ENCODE data around the gene FIZ1.

Gene FIZ1
- total RNA-seq, result 13.7 to 14.0 reads per million in 2 donors

GRCh38 chr19:55599468-55599841, at the start of gene FIZ1:
TSS of gene FIZ1 (minus strand) at chr19:55599517. CDS start at chr19:55597865, 1,652 bp downstream.
- peak; percentile 74 for DNase-seq

GRCh38 chr19:55648585-55649267, 49.4 kb upstream of the FIZ1 start:
- no peak for DNase-seq

- peak; percentile 27 for DNase-seq
Observed at GRCh38 chr19:55647732-55648584, 48.6 kb upstream of the FIZ1 start, which contains the start of gene CCDC106. TSS of gene CCDC106 (plus strand) at chr19:55648212. CDS start at chr19:55649047, 835 bp downstream.

- no peak for DNase-seq
Observed at GRCh38 chr19:55646889-55647731, 47.8 kb upstream of the FIZ1 start.

- no peak for DNase-seq
Observed at GRCh38 chr19:55645512-55645881, 46.2 kb upstream of the FIZ1 start.

- DNase-seq, result no peak
Observed at GRCh38 chr19:55644842-55645511, 45.7 kb upstream of the FIZ1 start.

- no peak for DNase-seq
Observed at GRCh38 chr19:55644191-55644833, 45.0 kb upstream of the FIZ1 start.

- no peak for DNase-seq
Observed at GRCh38 chr19:55643887-55644176, 44.5 kb upstream of the FIZ1 start.

- DNase-seq, result peak; percentile 54
Observed at GRCh38 chr19:55643003-55643886, 43.9 kb upstream of the FIZ1 start, which contains the start of gene ZNF581. TSS of gene ZNF581 (plus strand) at chr19:55643649. CDS start at chr19:55644572, 923 bp downstream.

- DNase-seq, result no peak
Observed at GRCh38 chr19:55642153-55643002, 43.1 kb upstream of the FIZ1 start.

- DNase-seq, result no peak
Observed at GRCh38 chr19:55641426-55642152, 42.3 kb upstream of the FIZ1 start.

- peak; percentile 51 for DNase-seq
Observed at GRCh38 chr19:55640577-55641425, 41.5 kb upstream of the FIZ1 start, which contains the start of gene ZNF580. TSS of gene ZNF580 (plus strand) at chr19:55641002. CDS start at chr19:55642509, 1,507 bp downstream.

GRCh38 chr19:55640043-55640576, 40.8 kb upstream of the FIZ1 start:
- DNase-seq, result peak; percentile 55

GRCh38 chr19:55638864-55639359, 39.6 kb upstream of the FIZ1 start:
- DNase-seq, result no peak

GRCh38 chr19:55637534-55637933, 38.2 kb upstream of the FIZ1 start:
- no peak for DNase-seq

- no peak for DNase-seq
Observed at GRCh38 chr19:55636723-55637122, 37.4 kb upstream of the FIZ1 start.

- DNase-seq, result no peak
Observed at GRCh38 chr19:55635856-55636440, 36.6 kb upstream of the FIZ1 start.
